HG02885 (cell line): ENCODE data around the gene PYCR2.

Experiments used
- ATAC-seq: cut with Tn5 transposase; IDR thresholded peaks from one replicate; pipeline ENCODE4 v1.9.1; 2021; ENCODE audit warnings: mild to moderate bottlenecking; ENCODE audit not compliant: unreplicated experiment, poor library complexity

PYCR2 gene

GRCh38 chr1:225921734-225922709 lies 2.0 kb downstream of the PYCR2 start:
- no peak for ATAC-seq

GRCh38 chr1:225919906-225920305 lies 4.1 kb downstream of the PYCR2 start:
- no peak for ATAC-seq

GRCh38 chr1:225918280-225918679 lies 5.8 kb downstream of the PYCR2 start:
- ATAC-seq: no peak

- no peak for ATAC-seq
Measured at GRCh38 chr1:225917536-225917935, 6.5 kb downstream of the PYCR2 start.

GRCh38 chr1:225917101-225917500 lies 6.9 kb downstream of the PYCR2 start:
- no peak for ATAC-seq

- no peak for ATAC-seq
Measured at GRCh38 chr1:225915538-225915991, 8.5 kb downstream of the PYCR2 start.

GRCh38 chr1:225914947-225915346 lies 9.1 kb downstream of the PYCR2 start:
- no peak for ATAC-seq

- ATAC-seq: no peak
Measured at GRCh38 chr1:225914391-225914790, 9.7 kb downstream of the PYCR2 start.

- ATAC-seq: peak; percentile 75
Measured at GRCh38 chr1:225911191-225912130, 12.6 kb downstream of the PYCR2 start.

GRCh38 chr1:225909477-225909876 lies 14.6 kb downstream of the PYCR2 start:
- ATAC-seq: no peak

- no peak for ATAC-seq
Measured at GRCh38 chr1:225908773-225909172, 15.3 kb downstream of the PYCR2 start.

- no peak for ATAC-seq
Measured at GRCh38 chr1:225908013-225908640, 15.9 kb downstream of the PYCR2 start.

- ATAC-seq: no peak
Measured at GRCh38 chr1:225907341-225907740, 16.7 kb downstream of the PYCR2 start.

GRCh38 chr1:225906467-225906866 lies 17.6 kb downstream of the PYCR2 start:
- ATAC-seq: no peak

- no peak for ATAC-seq
Measured at GRCh38 chr1:225903623-225904022, 20.4 kb downstream of the PYCR2 start.

- no peak for ATAC-seq
Measured at GRCh38 chr1:225899044-225899925, 24.8 kb downstream of the PYCR2 start.

GRCh38 chr1:225897595-225898514 lies 26.2 kb downstream of the PYCR2 start:
- no peak for ATAC-seq

- peak; percentile 100 for ATAC-seq
Measured at GRCh38 chr1:225896937-225897549, 27.0 kb downstream of the PYCR2 start.
